DOHH2 (cell line): ENCODE results near the gene LMNB1.

Experiments
- CTCF ChIP-seq: fragments of 200-600 bp; sonication (generic); IDR thresholded peaks from one replicate; pipeline ENCODE4 v1.5.1; 2014; ENCODE audit warnings: antibody characterized with exemption, mild to moderate bottlenecking, low read depth, low read length; ENCODE audit not compliant: poor library complexity, severe bottlenecking
- EZH2phosphoT487 ChIP-seq: fragments of 200-600 bp; sonication (generic); IDR thresholded peaks from 2 replicates; pipeline ENCODE4 v1.6.1; 2017; ENCODE audit warnings: borderline replicate concordance, mild to moderate bottlenecking, antibody characterized with exemption, low read length, moderate library complexity, mixed read lengths

DNA sequence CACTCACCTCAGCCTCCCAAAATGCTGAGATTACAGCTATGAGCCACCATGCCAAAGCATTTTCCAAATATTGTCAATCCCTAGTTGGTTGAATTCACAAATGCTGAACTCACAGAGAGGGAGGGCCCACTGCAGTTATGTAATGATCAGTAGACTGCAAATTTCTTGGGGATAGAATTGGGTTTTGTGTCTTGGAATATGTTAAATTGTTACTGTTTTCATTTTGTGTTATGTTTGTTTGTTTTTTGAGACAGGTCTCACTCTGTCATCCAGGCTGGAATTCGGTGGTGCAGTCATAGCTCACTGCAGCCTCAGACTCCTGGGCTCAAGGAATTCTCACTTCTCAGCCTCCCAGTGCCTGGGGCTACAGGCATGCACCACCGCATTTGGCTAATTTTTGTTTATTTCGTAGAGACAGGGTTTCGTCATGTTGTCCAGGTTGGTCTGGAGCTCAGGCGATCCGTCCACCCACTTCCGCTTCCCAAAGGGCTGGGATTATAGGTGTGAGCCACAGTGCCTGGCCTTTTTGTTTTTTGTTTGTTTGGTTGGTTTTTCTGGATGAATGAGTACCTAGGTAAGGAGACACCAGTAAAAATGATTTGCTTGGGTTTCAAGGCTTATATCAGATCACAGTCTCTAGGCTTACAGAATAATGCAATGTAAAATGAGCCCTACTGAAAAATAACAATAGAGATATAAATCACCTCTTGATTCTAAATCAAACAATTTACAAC, 31.5 kb upstream of the LMNB1 start:
- no peak for TF ChIP-seq EZH2phosphoT487
- no peak for TF ChIP-seq CTCF
